NB4 (cell line): Measurements from ENCODE around the gene PPP1R13L.
A peak's percentile ranks its signal among the peaks of the same experiment; 100 is the strongest.
"Not testable (repeated sequence)": the region's sequence is repeated elsewhere in the genome, so short reads cannot be mapped to it uniquely, and the experiment has no call there.

Experiments
- DNase-seq: peaks from one replicate; pipeline ENCODE4 v3.0.0; 2010; ENCODE audit warnings: low read depth
- H3K4me3 ChIP-seq: one replicate; pipeline ENCODE4 v1.5.1; 2011; ENCODE audit warnings: mild to moderate bottlenecking, low read depth, low read length, moderate library complexity
- CTCF ChIP-seq: IDR thresholded peaks from one replicate; pipeline ENCODE4 v1.5.1; 2012; ENCODE audit warnings: low read depth, low read length
- MAX ChIP-seq: IDR thresholded peaks from 2 replicates; pipeline ENCODE4 v1.6.1; 2011; ENCODE audit warnings: low read depth, low read length
- MYC ChIP-seq: IDR thresholded peaks from 2 replicates; pipeline ENCODE4 v1.6.1; 2011; ENCODE audit warnings: low read depth, low read length
- POLR2A ChIP-seq: IDR thresholded peaks from 2 replicates; pipeline ENCODE4 v1.6.1; 2011; ENCODE audit warnings: mild to moderate bottlenecking; ENCODE audit not compliant: insufficient read length; ENCODE audit errors: extremely low read depth

The PPP1R13L gene

GRCh38 chr19:45439190-45439568, 34.3 kb upstream of the PPP1R13L start:
- H3K4me3 ChIP-seq: peak overlapping the region; percentile 34
- DNase-seq: no peak
- TF ChIP-seq CTCF (no peak), MAX (no peak), POLR2A (no peak), MYC (no peak)

- DNase-seq: no peak
- H3K4me3 ChIP-seq: no peak overlapping the region
- TF ChIP-seq CTCF (no peak), MAX (no peak), MYC (no peak), POLR2A (no peak)
Measured at GRCh38 chr19:45437328-45437727, 32.5 kb upstream of the PPP1R13L start.

GRCh38 chr19:45432543-45432942, 27.7 kb upstream of the PPP1R13L start:
- H3K4me3 ChIP-seq, DNase-seq: not testable (repeated sequence)

- H3K4me3 ChIP-seq: not testable (repeated sequence)
- peak; percentile 46 for DNase-seq
Measured at GRCh38 chr19:45431008-45431407, 26.1 kb upstream of the PPP1R13L start.

GRCh38 chr19:45429896-45430295, 25.0 kb upstream of the PPP1R13L start:
- not testable (repeated sequence) for DNase-seq, H3K4me3 ChIP-seq

GRCh38 chr19:45428384-45429231, 23.7 kb upstream of the PPP1R13L start:
- H3K4me3 ChIP-seq: peak overlapping the region; percentile 21
- peak; percentile 44 for DNase-seq
- TF ChIP-seq CTCF (peak; percentile 18), POLR2A (no peak)

- H3K4me3 ChIP-seq: peak overlapping the region; percentile 68
- DNase-seq: peak; percentile 82
- TF ChIP-seq MYC: 0 out of 2 replicates have a peak, but pooled peaks have one; percentile 5
- TF ChIP-seq MAX: no peak
- no peak for TF ChIP-seq CTCF
- TF ChIP-seq POLR2A: no peak
Measured at GRCh38 chr19:45424191-45425058, 19.6 kb upstream of the PPP1R13L start.
